Hindlimb muscle (tissue), 1 donor: ENCODE data around the gene PRKACA. TPM values are rescaled to one million over a fixed set of nuclear protein-coding genes. Genes with fewer than 3 reads are reported as not detected.

Experiments
- DNase-seq: peaks from one replicate; pipeline ENCODE4 v3.0.0-alpha.2; 2013
- polyA plus RNA-seq: library from polyadenylated mRNA; unstranded; fragments of 120-200 nt; gene quantifications from one replicate; pipeline ENCODE4 v1.2.1, GENCODE V29; 2013; ENCODE audit not compliant: insufficient read length

PRKACA gene
- polyA plus RNA-seq, 1 donor, result 539 TPM

DNA sequence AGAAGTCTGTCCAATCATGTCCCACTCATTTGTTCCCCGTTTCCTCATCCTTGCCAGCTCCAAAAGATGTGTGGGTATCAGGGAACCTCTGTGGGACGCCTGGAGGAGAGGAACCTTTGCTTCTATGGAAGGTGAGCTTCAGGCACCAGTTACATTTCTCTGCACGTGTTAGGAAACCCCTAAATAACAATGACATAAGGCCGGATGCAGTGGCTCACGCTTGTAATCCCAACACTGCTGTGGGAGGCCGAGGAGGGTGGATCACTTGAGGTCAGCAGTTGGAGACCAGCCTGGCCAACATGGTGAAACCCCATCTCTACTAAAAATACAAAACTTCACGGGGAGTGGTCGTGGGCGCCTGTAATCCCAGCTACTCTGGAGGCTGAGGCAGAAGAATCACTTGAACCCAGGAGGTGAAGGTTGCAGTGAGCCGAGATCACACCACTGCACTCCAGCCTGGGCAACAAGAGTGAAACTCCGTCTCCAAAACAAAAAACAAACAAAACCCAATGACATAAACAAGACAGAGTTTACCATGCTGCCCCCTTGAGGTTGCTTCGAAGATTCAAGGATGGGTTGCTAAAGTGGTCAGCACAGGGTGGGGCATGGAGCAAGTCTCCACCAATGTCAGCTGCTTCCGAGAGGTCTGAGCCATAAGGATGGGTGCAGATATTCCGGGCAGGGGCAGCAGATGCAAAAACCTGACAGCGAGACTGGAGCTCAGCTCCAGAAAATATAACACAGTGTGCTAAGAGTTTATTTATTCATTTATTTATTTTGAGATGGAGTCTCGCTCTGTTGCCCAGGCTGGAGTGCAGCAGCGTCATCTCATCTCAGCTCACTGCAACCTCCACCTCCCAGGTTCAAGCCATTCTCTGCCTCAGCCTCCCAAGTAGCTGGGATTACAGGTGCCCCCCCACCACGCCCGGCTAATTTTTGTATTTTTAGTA lies 74.6 kb downstream of the PRKACA start:
- peak; percentile 71 for DNase-seq

Other genes starting within 250 kb of the PRKACA start
- gene NANOS3, start 240.6 kb downstream of the PRKACA start, polyA plus RNA-seq, result 2.6 TPM
- 3.7 TPM for gene BRME1, start 211.6 kb downstream of the PRKACA start, polyA plus RNA-seq
- 16.3 TPM for gene CC2D1A, start 211.6 kb downstream of the PRKACA start, polyA plus RNA-seq
- gene PODNL1, start 179.3 kb downstream of the PRKACA start, polyA plus RNA-seq, result 0.57 TPM
- 21.5 TPM for gene DCAF15, start 165.3 kb downstream of the PRKACA start, polyA plus RNA-seq
- 8.3 TPM for gene RFX1, start 111.4 kb downstream of the PRKACA start, polyA plus RNA-seq
- not detected for gene RLN3, start 89.6 kb downstream of the PRKACA start, polyA plus RNA-seq
- gene IL27RA, start 86.0 kb downstream of the PRKACA start, polyA plus RNA-seq, result 3.3 TPM
- gene PALM3, start 55.7 kb downstream of the PRKACA start, polyA plus RNA-seq, result 0.45 TPM
- 0.49 TPM for gene MISP3, start 45.0 kb downstream of the PRKACA start, polyA plus RNA-seq
- gene C19orf67, start 32.0 kb downstream of the PRKACA start, polyA plus RNA-seq, result not detected
- 56.1 TPM for gene SAMD1, start 27.0 kb downstream of the PRKACA start, polyA plus RNA-seq
- 8.6 TPM for gene ASF1B, start 18.8 kb upstream of the PRKACA start, polyA plus RNA-seq
- gene ADGRL1, start 88.4 kb upstream of the PRKACA start, polyA plus RNA-seq, result 20.8 TPM